PC-3 (cell line): ENCODE measurements around the gene SHROOM2.

ENCODE experiments used
- EZH2 ChIP-seq: fragments of 300-600 bp; sonication (generic); IDR thresholded peaks from one replicate; pipeline ENCODE4 v1.6.1; 2017; ENCODE audit warnings: antibody characterized with exemption, mild to moderate bottlenecking, low read length; ENCODE audit not compliant: unreplicated experiment
- EZH2phosphoT487 ChIP-seq: fragments of 300-600 bp; sonication (generic); IDR thresholded peaks from 2 replicates; pipeline ENCODE4 v1.6.1; 2018; ENCODE audit warnings: mild to moderate bottlenecking, antibody characterized with exemption, low read length, borderline replicate concordance
- TF ChIP-seq, protein P1 (sequence below): fragments of 300-600 bp; sonication (generic); conservative IDR thresholded peaks from 2 replicates; pipeline ENCODE4 v1.5.1; 2017; ENCODE audit warnings: antibody characterized with exemption, low read depth, mild to moderate bottlenecking, low read length

DNA sequence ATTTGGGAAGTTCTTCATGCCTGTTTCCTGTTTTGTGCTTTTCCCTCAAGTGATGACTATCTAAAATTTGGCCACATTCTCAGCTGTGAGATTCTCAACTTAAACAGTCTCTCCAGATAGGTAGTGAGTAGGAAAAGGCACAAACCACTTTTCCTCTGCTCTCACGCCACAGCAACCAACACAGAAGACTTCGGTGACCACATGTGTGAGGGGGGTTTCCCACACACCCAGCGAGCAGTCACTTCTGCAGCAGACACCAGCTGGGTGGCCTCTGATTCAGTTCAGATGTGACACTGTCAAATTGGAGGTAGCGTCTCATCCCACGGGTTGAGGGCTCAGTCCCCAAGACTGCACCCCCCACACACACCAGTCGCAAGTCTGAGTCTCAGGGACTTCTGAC is 155.9 kb downstream of the SHROOM2 start:
- TF ChIP-seq, protein P1, sequence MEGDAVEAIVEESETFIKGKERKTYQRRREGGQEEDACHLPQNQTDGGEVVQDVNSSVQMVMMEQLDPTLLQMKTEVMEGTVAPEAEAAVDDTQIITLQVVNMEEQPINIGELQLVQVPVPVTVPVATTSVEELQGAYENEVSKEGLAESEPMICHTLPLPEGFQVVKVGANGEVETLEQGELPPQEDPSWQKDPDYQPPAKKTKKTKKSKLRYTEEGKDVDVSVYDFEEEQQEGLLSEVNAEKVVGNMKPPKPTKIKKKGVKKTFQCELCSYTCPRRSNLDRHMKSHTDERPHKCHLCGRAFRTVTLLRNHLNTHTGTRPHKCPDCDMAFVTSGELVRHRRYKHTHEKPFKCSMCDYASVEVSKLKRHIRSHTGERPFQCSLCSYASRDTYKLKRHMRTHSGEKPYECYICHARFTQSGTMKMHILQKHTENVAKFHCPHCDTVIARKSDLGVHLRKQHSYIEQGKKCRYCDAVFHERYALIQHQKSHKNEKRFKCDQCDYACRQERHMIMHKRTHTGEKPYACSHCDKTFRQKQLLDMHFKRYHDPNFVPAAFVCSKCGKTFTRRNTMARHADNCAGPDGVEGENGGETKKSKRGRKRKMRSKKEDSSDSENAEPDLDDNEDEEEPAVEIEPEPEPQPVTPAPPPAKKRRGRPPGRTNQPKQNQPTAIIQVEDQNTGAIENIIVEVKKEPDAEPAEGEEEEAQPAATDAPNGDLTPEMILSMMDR, result no peak
- no peak for TF ChIP-seq EZH2
- TF ChIP-seq EZH2phosphoT487, result no peak
